B cell (primary cell): ENCODE measurements around the gene PDIA2. TPM values are rescaled to one million over a fixed set of nuclear protein-coding genes. Genes with fewer than 3 reads are reported as not detected.

Source experiments
- ATAC-seq: fragments of 200-7000 bp; cut with Tn5 transposase; one replicate; pipeline ENCODE4 v1.10.0; 2021; ENCODE audit warnings: low read depth, mild to moderate bottlenecking, moderate number of reproducible peaks, moderate library complexity
- CTCF ChIA-PET: fragments of 350-600 bp; sonication (Branson Sonifier 250); formaldehyde crosslinking; loops from one replicate; lab custom pipeline; 2021; ENCODE audit warnings: antibody characterized with exemption, inconsistent platforms; lab: Charles Lee
- POLR2A ChIA-PET: fragments of 350-600 bp; sonication (Branson Sonifier 250); formaldehyde crosslinking; loops from one replicate; lab custom pipeline; 2021; ENCODE audit warnings: antibody characterized with exemption; lab: Charles Lee
- DNase-seq: peaks from one replicate; pipeline ENCODE4 v3.0.0; 2013
- H2AFZ ChIP-seq: 2 replicates; pipeline ENCODE4 v1.6.1; 2012; ENCODE audit warnings: mild to moderate bottlenecking, low read depth, low read length; ENCODE audit not compliant: insufficient read depth, poor library complexity, severe bottlenecking
- H3K27ac ChIP-seq, 2 donors: 1 replicate in 1 of 2; 2 replicates in 1 of 2; pipeline ENCODE4 v1.5.1; 2012 to 2013; ENCODE audit warnings: low read length in 2 of 2, mild to moderate bottlenecking in 2 of 2, moderate library complexity in 1 of 2
- H3K27me3 ChIP-seq, 4 experiments: fragments of 200-600 bp in 1 of 4; sonication (generic) in 1 of 4; replicated peaks in 1 of 4; 1 replicate in 2 of 4; 2 replicates in 2 of 4; pipeline versions ENCODE4 v1.6.1 to v1.7.0; 2013 to 2016; ENCODE audit warnings: low read length in 3 of 4, mild to moderate bottlenecking in 2 of 4, mixed read lengths in 1 of 4, moderate library complexity in 1 of 4; ENCODE audit not compliant: insufficient read depth in 4 of 4, control insufficient read depth in 3 of 4; ENCODE audit errors: control extremely low read depth in 1 of 4
- H3K36me3 ChIP-seq, 2 experiments: replicated peaks in 1 of 2; 1 replicate in 1 of 2; 2 replicates in 1 of 2; pipeline versions ENCODE4 v1.6.1 to v1.7.1; 2013; ENCODE audit warnings: low read length in 1 of 2; ENCODE audit not compliant: insufficient read depth in 2 of 2, control insufficient read depth in 1 of 2; ENCODE audit errors: control extremely low read depth in 1 of 2, extremely low read depth in 1 of 2
- H3K4me1 ChIP-seq, 2 donors: fragments of 200-600 bp in 1 of 2; sonication (generic) in 1 of 2; 1 replicate in 1 of 2; 2 replicates in 1 of 2; pipeline versions ENCODE4 v1.5.1 to v1.6.1; 2013 to 2017; ENCODE audit warnings: low read length in 2 of 2; ENCODE audit not compliant: control insufficient read depth in 2 of 2, insufficient read depth in 2 of 2
- H3K4me2 ChIP-seq: replicated peaks from 2 replicates; pipeline ENCODE3; 2012; ENCODE audit warnings: mild to moderate bottlenecking, low read depth, low read length; ENCODE audit not compliant: poor library complexity, severe bottlenecking
- H3K4me3 ChIP-seq, 5 experiments: fragments of 200-600 bp in 1 of 5; sonication (generic) in 1 of 5; 1 replicate in 3 of 5; 2 replicates in 2 of 5; pipeline versions ENCODE4 v1.5.1 to v1.7.0; 2011 to 2016; ENCODE audit warnings: low read length in 4 of 5, mild to moderate bottlenecking in 4 of 5, low read depth in 2 of 5, control low read depth in 1 of 5, moderate library complexity in 1 of 5; ENCODE audit not compliant: insufficient read depth in 1 of 5; ENCODE audit errors: control extremely low read depth in 1 of 5, extremely low read depth in 1 of 5
- H3K79me2 ChIP-seq: fragments of 200-600 bp; sonication (generic); one replicate; pipeline ENCODE4 v1.6.0; 2016; ENCODE audit warnings: low read length; ENCODE audit not compliant: control insufficient read depth, insufficient read depth
- H3K9ac ChIP-seq: fragments of 200-600 bp; sonication (generic); 2 replicates; pipeline ENCODE4 v1.6.1; 2017; ENCODE audit warnings: mild to moderate bottlenecking, low read length, moderate library complexity
- H3K9me3 ChIP-seq, 3 donors: one replicate each; pipeline versions ENCODE4 v1.6.1 to v1.7.1; 2013; ENCODE audit warnings: low read length in 2 of 3; ENCODE audit not compliant: control insufficient read depth in 2 of 3, insufficient read depth in 1 of 3; ENCODE audit errors: control extremely low read depth in 1 of 3
- H4K20me1 ChIP-seq: 2 replicates; pipeline ENCODE4 v1.6.0; 2012; ENCODE audit warnings: mild to moderate bottlenecking, low read length; ENCODE audit not compliant: insufficient read depth, control insufficient read depth, poor library complexity, severe bottlenecking
- H3K27ac Mint-ChIP-seq: one replicate; pipeline ENCODE4 v1.8.0; 2021; ENCODE audit warnings: mixed read lengths
- H3K27me3 Mint-ChIP-seq: one replicate; pipeline ENCODE4 v1.8.0; 2021; ENCODE audit warnings: mixed read lengths
- H3K4me1 Mint-ChIP-seq: one replicate; pipeline ENCODE4 v1.8.0; 2021; ENCODE audit warnings: mixed read lengths
- H3K4me3 Mint-ChIP-seq: one replicate; pipeline ENCODE4 v1.8.0; 2021; ENCODE audit warnings: mixed read lengths
- H3K9me3 Mint-ChIP-seq: one replicate; pipeline ENCODE4 v1.8.0; 2022; ENCODE audit warnings: mixed read lengths; ENCODE audit not compliant: insufficient read depth
- EZH2 ChIP-seq: IDR thresholded peaks from 2 replicates; pipeline ENCODE4 v1.6.1; 2012; ENCODE audit warnings: borderline replicate concordance, low read depth, mild to moderate bottlenecking, moderate library complexity, low read length; ENCODE audit not compliant: insufficient read depth, poor library complexity, severe bottlenecking
- WGBS: methylation state at CpG from one replicate; pipeline ENCODE4 v1.1.5; 2013; ENCODE audit warnings: missing lambda C conversion rate; ENCODE audit not compliant: insufficient coverage; 5-methylcytosine and 5-hydroxymethylcytosine counted together
- intact Hi-C: fragments of 100-400 bp; cut with micrococcal nuclease; formaldehyde crosslinking; loops from one replicate; pipeline ENCODE4 v1.10.0; 2022
- polyA plus RNA-seq: library from polyadenylated mRNA; depleted of rRNA; stranded (reverse); fragments of >200 nt; gene quantifications from 2 replicates; pipeline ENCODE4 v1.2.3, GENCODE V29; 2012
- total RNA-seq, 2 donors: library from RNA; stranded (reverse); fragments of 120-200 nt in 1 of 2; gene quantifications; 1 replicate in 1 of 2; 2 replicates in 1 of 2; pipeline versions ENCODE4 v1.2.3 to v1.2.4, GENCODE V29; 2013 to 2022
- TF ChIP-seq, protein P1 (sequence below): fragments of 200-600 bp; IDR thresholded peaks from one replicate; pipeline ENCODE4 v1.8.0; 2022; ENCODE audit warnings: antibody characterized with exemption, mild to moderate bottlenecking

Gene PDIA2
- total and polyA plus RNA-seq, 2 donors (not counting 1 experiment from before 2014, with no cell fraction given) = 0.06 TPM; not detected in 1

DNA sequence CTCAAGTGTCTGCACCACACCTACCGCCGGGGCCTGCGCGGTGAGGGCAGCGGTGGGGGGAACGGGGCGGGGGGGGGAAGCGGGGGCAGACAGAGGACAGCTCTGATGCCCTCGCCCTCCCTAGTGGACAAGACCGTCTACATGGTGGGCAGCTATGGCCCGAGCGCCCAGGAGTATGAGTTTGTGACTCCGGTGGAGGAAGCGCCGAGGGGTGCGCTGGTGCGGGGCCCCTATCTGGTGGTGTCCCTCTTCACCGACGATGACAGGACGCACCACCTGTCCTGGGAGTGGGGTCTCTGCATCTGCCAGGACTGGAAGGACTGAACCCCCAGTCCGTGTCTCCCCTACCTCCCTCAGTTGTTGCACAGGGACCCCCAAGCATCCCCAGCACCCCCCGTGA, 473 bp upstream of the PDIA2 start:
- Histone ChIP-seq H3K9me3 (peaks cover 0 to 6% (median 0%) of the 10 kb centered on the region in 3 donors), H3K27ac (no peak overlapping the region), H3K27me3 (peaks cover 0 to 21% (median 3%) of the 10 kb centered on the region in 4 experiments), H2AFZ (no peak overlapping the region), H3K4me2 (no peak overlapping the region), H3K4me3 (no peak overlapping the region), H3K79me2 (no peaks in the 10 kb centered on the region), H3K36me3 (peaks cover 0 to 1% of the 10 kb centered on the region in 2 experiments), H3K4me1 (peaks cover 0 to 7% of the 10 kb centered on the region in 2 donors), H4K20me1 (no peaks in the 10 kb centered on the region), H3K9ac (no peak overlapping the region)
- WGBS = 91% methylated on average over 18 of the region's 22 CpGs
- no peak for ATAC-seq
- TF ChIP-seq, protein P1, sequence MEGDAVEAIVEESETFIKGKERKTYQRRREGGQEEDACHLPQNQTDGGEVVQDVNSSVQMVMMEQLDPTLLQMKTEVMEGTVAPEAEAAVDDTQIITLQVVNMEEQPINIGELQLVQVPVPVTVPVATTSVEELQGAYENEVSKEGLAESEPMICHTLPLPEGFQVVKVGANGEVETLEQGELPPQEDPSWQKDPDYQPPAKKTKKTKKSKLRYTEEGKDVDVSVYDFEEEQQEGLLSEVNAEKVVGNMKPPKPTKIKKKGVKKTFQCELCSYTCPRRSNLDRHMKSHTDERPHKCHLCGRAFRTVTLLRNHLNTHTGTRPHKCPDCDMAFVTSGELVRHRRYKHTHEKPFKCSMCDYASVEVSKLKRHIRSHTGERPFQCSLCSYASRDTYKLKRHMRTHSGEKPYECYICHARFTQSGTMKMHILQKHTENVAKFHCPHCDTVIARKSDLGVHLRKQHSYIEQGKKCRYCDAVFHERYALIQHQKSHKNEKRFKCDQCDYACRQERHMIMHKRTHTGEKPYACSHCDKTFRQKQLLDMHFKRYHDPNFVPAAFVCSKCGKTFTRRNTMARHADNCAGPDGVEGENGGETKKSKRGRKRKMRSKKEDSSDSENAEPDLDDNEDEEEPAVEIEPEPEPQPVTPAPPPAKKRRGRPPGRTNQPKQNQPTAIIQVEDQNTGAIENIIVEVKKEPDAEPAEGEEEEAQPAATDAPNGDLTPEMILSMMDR = no peak
- no peak for TF ChIP-seq EZH2
- H3K27ac Mint-ChIP-seq = no peak overlapping the region
- intact Hi-C loops = no loop called here
- POLR2A ChIA-PET = interaction anchor here (0.7 kb wide), 1 partner anchor 133 kb away, joined by 3 read pairs; no protein-coding TSS in a partner anchor
- CTCF ChIA-PET = interaction anchor here (0.6 kb wide), 1 partner anchor 13 kb away, joined by 6 read pairs; no protein-coding TSS in a partner anchor
- no peaks in the 10 kb centered on the region for H3K9me3 Mint-ChIP-seq
- no peak for DNase-seq
- peaks cover 7% of the 10 kb centered on the region for H3K27me3 Mint-ChIP-seq
- H3K4me1 Mint-ChIP-seq = no peaks in the 10 kb centered on the region
- H3K4me3 Mint-ChIP-seq = no peak overlapping the region

DNA sequence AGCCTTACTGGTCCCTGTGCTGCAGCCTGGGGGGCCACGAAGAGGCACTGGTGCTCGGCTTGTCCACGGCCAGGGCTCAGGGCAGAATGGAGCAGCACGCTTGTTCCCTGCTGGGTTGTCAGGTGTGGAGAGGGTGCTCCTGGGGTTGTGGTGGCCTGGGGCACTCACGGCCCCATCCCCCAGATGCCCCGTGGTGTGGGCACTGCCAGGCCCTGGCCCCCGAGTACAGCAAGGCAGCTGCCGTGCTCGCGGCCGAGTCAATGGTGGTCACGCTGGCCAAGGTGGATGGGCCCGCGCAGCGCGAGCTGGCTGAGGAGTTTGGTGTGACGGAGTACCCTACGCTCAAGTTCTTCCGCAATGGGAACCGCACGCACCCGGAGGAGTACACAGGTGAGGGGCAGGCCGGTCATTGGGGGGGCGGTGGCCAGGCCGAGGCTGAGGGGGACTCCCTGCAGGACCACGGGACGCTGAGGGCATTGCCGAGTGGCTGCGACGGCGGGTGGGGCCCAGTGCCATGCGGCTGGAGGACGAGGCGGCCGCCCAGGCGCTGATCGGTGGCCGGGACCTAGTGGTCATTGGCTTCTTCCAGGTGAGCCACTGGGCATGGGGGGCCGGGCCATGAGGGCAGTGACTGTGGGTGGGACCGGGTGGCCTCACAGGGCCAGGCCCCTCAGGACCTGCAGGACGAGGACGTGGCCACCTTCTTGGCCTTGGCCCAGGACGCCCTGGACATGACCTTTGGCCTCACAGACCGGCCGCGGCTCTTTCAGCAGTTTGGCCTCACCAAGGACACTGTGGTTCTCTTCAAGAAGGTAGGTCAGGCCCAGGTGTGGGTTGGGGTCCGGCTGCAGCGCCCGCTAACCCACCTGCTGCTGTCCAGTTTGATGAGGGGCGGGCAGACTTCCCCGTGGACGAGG, 1.5 kb downstream of the PDIA2 start:
- Histone ChIP-seq H3K9me3 (peaks cover 0 to 6% (median 0%) of the 10 kb centered on the region in 3 donors), H3K36me3 (peaks cover 0 to 13% of the 10 kb centered on the region in 2 experiments), H2AFZ (no peak overlapping the region), H3K27ac (no peak overlapping the region), H3K4me1 (peaks cover 0 to 7% of the 10 kb centered on the region in 2 donors), H3K79me2 (no peaks in the 10 kb centered on the region), H4K20me1 (no peaks in the 10 kb centered on the region), H3K4me3 (no peak overlapping the region), H3K4me2 (no peak overlapping the region), H3K9ac (no peak overlapping the region), H3K27me3 (peaks cover 0 to 18% (median 3%) of the 10 kb centered on the region in 4 experiments)
- CTCF ChIA-PET = no interaction called here
- intact Hi-C loops = no loop called here
- TF ChIP-seq, protein P1 = no peak
- TF ChIP-seq EZH2 = no peak
- 95% methylated on average over 52 of the region's 52 CpGs for WGBS
- Mint-ChIP-seq H3K4me1 (no peaks in the 10 kb centered on the region), H3K27me3 (no peaks in the 10 kb centered on the region), H3K4me3 (no peak overlapping the region), H3K9me3 (no peaks in the 10 kb centered on the region), H3K27ac (no peak overlapping the region)
- POLR2A ChIA-PET = interaction anchor here (0.7 kb wide), 1 partner anchor 14 kb away, joined by 4 read pairs; no protein-coding TSS in a partner anchor
- DNase-seq = no peak
- ATAC-seq = no peak
